LNCaP clone FGC (cell line): ENCODE measurements around the gene SREBF2.

Experiments
- DNase-seq: peaks from one replicate; pipeline ENCODE4 v3.0.0-alpha.2; 2011; ENCODE audit warnings: low read depth
- H3K4me3 ChIP-seq: 2 replicates; pipeline ENCODE4 v1.5.1; 2011; ENCODE audit warnings: mild to moderate bottlenecking, low read depth, low read length, control low read depth
- CTCF ChIP-seq: IDR thresholded peaks from 2 replicates; pipeline ENCODE4 v1.5.1; 2012; ENCODE audit warnings: mild to moderate bottlenecking; ENCODE audit not compliant: control insufficient read depth, insufficient read depth; ENCODE audit errors: extremely low read depth

The SREBF2 gene

GRCh38 chr22:41876275-41876674 is 43.4 kb downstream of the SREBF2 start:
- H3K4me3 ChIP-seq = no peak overlapping the region
- no peak for TF ChIP-seq CTCF
- no peak for DNase-seq

DNA sequence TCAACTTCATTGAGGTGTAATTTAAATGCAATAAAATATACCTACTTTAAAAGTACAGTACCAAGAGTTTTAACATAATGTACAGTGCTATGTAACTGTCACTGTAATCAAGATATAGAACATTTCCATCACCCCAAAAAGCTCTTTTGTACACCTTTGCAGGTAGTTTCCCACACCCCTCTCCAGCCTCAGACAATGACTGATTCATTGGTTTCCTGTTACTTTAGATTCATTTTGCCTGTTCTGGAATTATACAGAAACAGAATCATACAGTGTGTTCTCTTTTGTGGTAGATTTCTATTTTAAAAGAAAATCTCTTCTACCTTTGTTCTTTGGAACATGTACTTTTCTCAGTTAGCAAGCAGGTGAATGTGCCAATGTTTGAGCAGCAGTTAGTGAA is 43.8 kb downstream of the SREBF2 start:
- no peak for DNase-seq
- TF ChIP-seq CTCF = no peak
- H3K4me3 ChIP-seq = no peak overlapping the region

DNA sequence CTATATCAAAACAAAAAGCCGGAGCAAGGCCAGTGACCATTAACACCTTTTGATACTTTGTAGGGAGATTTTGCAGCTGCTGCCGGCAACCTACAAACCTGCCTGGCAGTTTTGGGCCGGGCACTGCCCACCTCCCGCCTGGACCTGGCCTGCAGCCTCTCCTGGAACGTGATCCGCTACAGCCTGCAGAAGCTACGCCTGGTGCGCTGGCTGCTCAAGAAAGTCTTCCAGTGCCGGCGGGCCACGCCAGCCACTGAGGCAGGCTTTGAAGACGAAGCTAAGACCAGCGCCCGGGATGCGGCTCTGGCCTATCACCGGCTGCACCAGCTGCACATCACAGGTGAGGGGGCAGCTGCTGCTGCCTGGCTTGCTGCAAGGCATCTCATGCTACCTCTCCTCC is 47.7 kb downstream of the SREBF2 start:
- no peak overlapping the region for H3K4me3 ChIP-seq
- TF ChIP-seq CTCF = no peak
- no peak for DNase-seq

GRCh38 chr22:41883400-41883799 is 50.5 kb downstream of the SREBF2 start:
- TF ChIP-seq CTCF = no peak
- H3K4me3 ChIP-seq = no peak overlapping the region
- DNase-seq = no peak

DNA sequence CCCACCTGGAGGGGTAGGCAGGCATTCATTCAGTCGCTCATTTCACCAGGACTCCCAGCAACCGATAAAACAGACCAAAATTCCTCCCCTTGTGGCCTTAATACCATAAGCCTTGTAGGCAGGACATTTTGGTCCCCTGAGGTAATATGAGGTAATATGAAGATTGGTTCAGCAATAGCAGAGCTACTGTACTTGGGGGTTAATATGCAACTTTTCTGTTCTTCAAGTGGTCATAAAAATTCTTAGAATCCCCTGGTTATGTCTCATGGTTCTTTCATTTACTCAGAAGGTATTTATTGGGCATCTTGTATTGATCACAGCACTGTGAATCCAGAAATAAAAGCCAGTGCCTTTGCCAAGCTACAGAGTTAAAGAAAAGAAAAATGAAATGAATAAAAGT is 52.2 kb downstream of the SREBF2 start:
- no peak for DNase-seq
- TF ChIP-seq CTCF = no peak
- no peak overlapping the region for H3K4me3 ChIP-seq

- H3K4me3 ChIP-seq = no peak overlapping the region
- TF ChIP-seq CTCF = no peak
- no peak for DNase-seq
These were observed 52.6 kb downstream of the SREBF2 start for GRCh38 chr22:41885516-41885915.

- no peak for DNase-seq
- no peak for TF ChIP-seq CTCF
- no peak overlapping the region for H3K4me3 ChIP-seq
These were observed 55.8 kb downstream of the SREBF2 start for GRCh38 chr22:41888627-41889200.
